H1 (cell line): ENCODE results near the gene ZNF18. TPM values are rescaled to one million over a fixed set of nuclear protein-coding genes. Genes with fewer than 3 reads are reported as not detected.

ENCODE experiments used
- CTCF ChIA-PET: fragments of 300-600 bp; sonication (Branson Sonifier 250); formaldehyde crosslinking; loops from one replicate; lab custom pipeline; 2021; ENCODE audit not compliant: partially characterized antibody; lab: Charles Lee
- POLR2A ChIA-PET: fragments of 300-600 bp; sonication (Branson Sonifier 250); formaldehyde crosslinking; loops from one replicate; lab custom pipeline; 2021; ENCODE audit warnings: inconsistent platforms; ENCODE audit not compliant: partially characterized antibody; lab: Charles Lee
- DNase-seq, 2 experiments: peaks; one replicate each; pipeline versions ENCODE4 v3.0.0 to v3.0.0-alpha.2; 2010 to 2022; ENCODE audit warnings: low spot score in 2 of 2, low read depth in 1 of 2, mixed read lengths in 1 of 2
- FAIRE-seq: peaks from 2 replicates; lab custom pipeline; 2011; peaks lifted over from hg19 to GRCh38; lab: Jason Lieb, UNC
- H2AFZ ChIP-seq: 2 replicates; pipeline ENCODE4 v1.8.1; 2012; ENCODE audit warnings: low read length, inconsistent platforms
- H2AK5ac ChIP-seq: 2 replicates; pipeline ENCODE4 v1.6.1; 2013; ENCODE audit warnings: low read depth, low read length
- H2BK120ac ChIP-seq: replicated peaks from 2 replicates; pipeline ENCODE3; 2013; ENCODE audit warnings: low read depth, low read length, inconsistent platforms
- H2BK12ac ChIP-seq: 2 replicates; pipeline ENCODE4 v1.6.1; 2013; ENCODE audit warnings: low read depth, low read length
- H2BK15ac ChIP-seq: 2 replicates; pipeline ENCODE4 v1.6.1; 2013; ENCODE audit warnings: low read length
- H2BK20ac ChIP-seq: 2 replicates; pipeline ENCODE4 v1.6.1; 2013; ENCODE audit warnings: low read length
- H2BK5ac ChIP-seq: 2 replicates; pipeline ENCODE4 v1.6.1; 2013; ENCODE audit warnings: low read depth, low read length
- H3K14ac ChIP-seq: 2 replicates; pipeline ENCODE4 v1.6.1; 2013; ENCODE audit warnings: inconsistent platforms; ENCODE audit not compliant: insufficient read length
- H3K18ac ChIP-seq: 2 replicates; pipeline ENCODE4 v1.6.1; 2013; ENCODE audit warnings: low read length; ENCODE audit errors: extremely low read depth
- H3K23ac ChIP-seq: 2 replicates; pipeline ENCODE4 v1.6.1; 2013; ENCODE audit warnings: inconsistent platforms; ENCODE audit not compliant: insufficient read length
- H3K23me2 ChIP-seq: 2 replicates; pipeline ENCODE4 v1.6.1; 2013; ENCODE audit warnings: low read depth, low read length
- H3K27ac ChIP-seq: 2 replicates; pipeline ENCODE4 v1.6.1; 2011; ENCODE audit warnings: low read depth, low read length, inconsistent platforms
- H3K27me3 ChIP-seq, 4 experiments: replicated peaks in 1 of 4; 1 replicate in 1 of 4; 2 replicates in 3 of 4; pipeline versions ENCODE4 v1.6.1 to v1.8.1; 2011 to 2013; ENCODE audit warnings: low read length in 3 of 4, mild to moderate bottlenecking in 3 of 4, inconsistent platforms in 2 of 4, mixed read lengths in 2 of 4, moderate library complexity in 1 of 4; ENCODE audit not compliant: control insufficient read depth in 3 of 4, insufficient read depth in 3 of 4; ENCODE audit errors: extremely low read depth in 1 of 4
- H3K36me3 ChIP-seq, 4 experiments: 2 replicates each; pipeline versions ENCODE4 v1.6.1 to v1.8.1; 2011 to 2013; ENCODE audit warnings: mild to moderate bottlenecking in 4 of 4, low read length in 3 of 4, moderate library complexity in 2 of 4, control low read depth in 1 of 4, inconsistent platforms in 1 of 4; ENCODE audit not compliant: insufficient read depth in 4 of 4, control insufficient read depth in 2 of 4
- H3K4ac ChIP-seq: replicated peaks from 2 replicates; pipeline ENCODE3; 2013; ENCODE audit warnings: low read length, low read depth, mixed read lengths, inconsistent platforms; ENCODE audit not compliant: insufficient read length
- H3K4me1 ChIP-seq, 4 experiments: replicated peaks in 1 of 4; 1 replicate in 1 of 4; 2 replicates in 3 of 4; pipeline versions ENCODE4 v1.6.1 to v1.8.1; 2011 to 2013; ENCODE audit warnings: low read length in 3 of 4, inconsistent platforms in 2 of 4, mixed read lengths in 1 of 4; ENCODE audit not compliant: insufficient read depth in 4 of 4, control insufficient read depth in 3 of 4
- H3K4me2 ChIP-seq, 2 experiments: 2 replicates each; pipeline versions ENCODE4 v1.6.1 to v1.8.1; 2011 to 2013; ENCODE audit warnings: low read depth in 2 of 2, low read length in 2 of 2, control low read depth in 1 of 2, inconsistent platforms in 1 of 2, mild to moderate bottlenecking in 1 of 2; ENCODE audit not compliant: insufficient read depth in 1 of 2
- H3K4me3 ChIP-seq, 4 experiments: fragments of 200-600, 300-600 bp in 1 of 4; sonication (generic), shearing (Covaris generic), sonication (Bioruptor Twin) in 1 of 4; 2 replicates each; pipeline versions ENCODE4 v1.5.1 to v1.8.1; 2011 to 2016; ENCODE audit warnings: low read length in 4 of 4, low read depth in 3 of 4, control low read depth in 2 of 4, inconsistent platforms in 2 of 4, mild to moderate bottlenecking in 2 of 4, mixed read lengths in 1 of 4, moderate library complexity in 1 of 4; ENCODE audit not compliant: insufficient read depth in 2 of 4; ENCODE audit errors: extremely low read depth in 1 of 4
- H3K56ac ChIP-seq: replicated peaks from 2 replicates; pipeline ENCODE3; 2013; ENCODE audit warnings: low read depth, mild to moderate bottlenecking, mixed read lengths, low read length, inconsistent platforms; ENCODE audit not compliant: insufficient read length
- H3K79me1 ChIP-seq: 2 replicates; pipeline ENCODE4 v1.6.1; 2013; ENCODE audit warnings: low read depth, low read length, control low read depth
- H3K79me2 ChIP-seq, 2 experiments: 2 replicates each; pipeline versions ENCODE4 v1.6.1 to v1.8.1; 2012 to 2013; ENCODE audit warnings: low read length in 2 of 2, mild to moderate bottlenecking in 2 of 2, inconsistent platforms in 1 of 2; ENCODE audit not compliant: insufficient read depth in 2 of 2, control insufficient read depth in 1 of 2
- H3K9ac ChIP-seq, 4 experiments: replicated peaks in 1 of 4; 1 replicate in 1 of 4; 2 replicates in 3 of 4; pipeline versions ENCODE4 v1.6.1 to v1.8.1; 2011 to 2013; ENCODE audit warnings: low read depth in 3 of 4, low read length in 3 of 4, control low read depth in 2 of 4, mild to moderate bottlenecking in 2 of 4, moderate library complexity in 2 of 4, inconsistent platforms in 1 of 4; ENCODE audit errors: extremely low read depth in 1 of 4
- H3K9me3 ChIP-seq, 2 experiments: 2 replicates each; pipeline versions ENCODE4 v1.6.1 to v1.8.1; 2012 to 2013; ENCODE audit warnings: mild to moderate bottlenecking in 2 of 2, moderate library complexity in 2 of 2, control low read depth in 1 of 2, inconsistent platforms in 1 of 2, low read depth in 1 of 2, low read length in 1 of 2, mixed read lengths in 1 of 2; ENCODE audit not compliant: insufficient read depth in 2 of 2
- H4K20me1 ChIP-seq, 2 experiments: replicated peaks in 1 of 2; 2 replicates each; pipeline versions ENCODE3 to v1.8.1; 2011 to 2013; ENCODE audit warnings: inconsistent platforms in 2 of 2, low read length in 2 of 2, mild to moderate bottlenecking in 1 of 2; ENCODE audit not compliant: insufficient read depth in 2 of 2, control insufficient read depth in 1 of 2
- H4K5ac ChIP-seq: 2 replicates; pipeline ENCODE4 v1.6.1; 2013; ENCODE audit warnings: low read length, low read depth, mixed read lengths, inconsistent platforms; ENCODE audit not compliant: insufficient read length
- H4K8ac ChIP-seq: 2 replicates; pipeline ENCODE4 v1.8.0; 2013; ENCODE audit warnings: mild to moderate bottlenecking, moderate library complexity, low read length, inconsistent platforms; ENCODE audit not compliant: insufficient read depth; ENCODE audit errors: extremely low read depth
- H4K91ac ChIP-seq: replicated peaks from 2 replicates; pipeline ENCODE3; 2013; ENCODE audit warnings: low read length, mixed read lengths, inconsistent platforms; ENCODE audit not compliant: insufficient read length
- ASH2L ChIP-seq: fragments of 200-600, 300-600 bp; sonication (generic); IDR thresholded peaks from one replicate; pipeline ENCODE4 v1.7.1; 2017; ENCODE audit warnings: low read length
- CTBP2 ChIP-seq: IDR thresholded peaks from 2 replicates; pipeline ENCODE4 v1.7.0; 2011; ENCODE audit warnings: borderline replicate concordance, mild to moderate bottlenecking, moderate library complexity, mixed read lengths, low read length; ENCODE audit not compliant: insufficient read depth, insufficient read length
- E2F6 ChIP-seq: IDR thresholded peaks from 2 replicates; pipeline ENCODE4 v1.6.1; 2012; ENCODE audit warnings: inconsistent platforms
- HDAC2 ChIP-seq, 2 experiments: fragments of 300-600 bp in 1 of 2; sonication (generic) in 1 of 2; IDR thresholded peaks; 2 replicates each; pipeline ENCODE4 v1.6.1; 2011 to 2012; ENCODE audit warnings: low read depth in 2 of 2, low read length in 2 of 2, mild to moderate bottlenecking in 2 of 2, moderate library complexity in 2 of 2, borderline replicate concordance in 1 of 2, inconsistent platforms in 1 of 2
- JUN ChIP-seq: IDR thresholded peaks from 2 replicates; pipeline ENCODE4 v1.6.1; 2011; ENCODE audit warnings: low read depth, mild to moderate bottlenecking, improper control_type of control experiment, low read length
- KDM1A ChIP-seq: fragments of 200-600, 300-600 bp; sonication (generic); IDR thresholded peaks from 2 replicates; pipeline ENCODE4 v1.7.1; 2016; ENCODE audit warnings: mild to moderate bottlenecking, low read length, borderline replicate concordance
- POU5F1 ChIP-seq: IDR thresholded peaks from 2 replicates; pipeline ENCODE4 v1.6.1; 2011; ENCODE audit warnings: low read depth, mild to moderate bottlenecking, low read length, moderate library complexity
- RNF2 ChIP-seq: fragments of 200-900, 300-1000 bp; sonication (generic); IDR thresholded peaks from 2 replicates; pipeline ENCODE4 v1.7.1; 2016; ENCODE audit warnings: borderline replicate concordance, low read depth, mild to moderate bottlenecking, antibody characterized with exemption, low read length; ENCODE audit not compliant: poor library complexity, severe bottlenecking; ENCODE audit errors: missing control alignments
- SAP30 ChIP-seq: fragments of 300-600 bp; sonication (generic); IDR thresholded peaks from 2 replicates; pipeline ENCODE4 v1.7.1; 2012; ENCODE audit warnings: low read length, moderate library complexity, mild to moderate bottlenecking, inconsistent platforms; ENCODE audit not compliant: insufficient read depth, insufficient replicate concordance
- SIN3A ChIP-seq, 2 experiments: IDR thresholded peaks in 1 of 2; conservative IDR thresholded peaks in 1 of 2; 2 replicates each; pipeline ENCODE4 v1.6.1; 2011 to 2012; ENCODE audit warnings: low read length in 2 of 2, improper control_type of control experiment in 1 of 2, low read depth in 1 of 2, mild to moderate bottlenecking in 1 of 2
- SIRT6 ChIP-seq: IDR thresholded peaks from one replicate; pipeline ENCODE4 v1.7.1; 2012; ENCODE audit warnings: low read length, inconsistent platforms
- SP4 ChIP-seq: IDR thresholded peaks from 2 replicates; pipeline ENCODE4 v1.6.1; 2012; ENCODE audit warnings: low read length, inconsistent platforms
- WGBS, 2 experiments: shearing (Covaris generic) in 1 of 2; methylation state at CpG; one replicate each; pipeline versions ENCODE4 v1.1.6 to v1.1.7; 2013 to 2015; ENCODE audit warnings: low lambda C conversion rate in 2 of 2, mixed read lengths in 2 of 2, inconsistent platforms in 1 of 2, low coverage in 1 of 2, missing lambda C conversion rate in 1 of 2; ENCODE audit not compliant: insufficient replicate concordance in 2 of 2, insufficient coverage in 1 of 2, insufficient read length in 1 of 2; ENCODE audit errors: extremely low coverage in 1 of 2, missing lambda C conversion rate in 1 of 2; 5-methylcytosine and 5-hydroxymethylcytosine counted together
- polyA plus RNA-seq, 7 experiments: library from polyadenylated mRNA; depleted of rRNA in 3 of 7; stranded (reverse) in 5 of 7; unstranded in 2 of 7; fragments of >200 nt in 5 of 7; fragments of 200-250 nt in 2 of 7; gene quantifications; 1 replicate in 5 of 7; 2 replicates in 1 of 7; 4 replicates in 1 of 7; pipeline versions ENCODE4 v1.2.1 to v1.2.3, GENCODE V29; 2011 to 2013; ENCODE audit warnings: missing spikeins in 2 of 7, mixed read lengths in 2 of 7
- total RNA-seq: library from RNA; stranded (reverse); fragmentation: NEBNext Ultra II Directional; extraction: Animal tissue kit (Norgen Biotek cat#: 25700); gene quantifications from 2 replicates; pipeline ENCODE4 v1.2.1, GENCODE V29; 2021

The ZNF18 gene
- total and polyA plus RNA-seq, 2 of the 8 experiments (the other 6 are each of a cell fraction or from before 2014, with no cell fraction given), result 3.0 to 9.9 TPM

GRCh38 chr17:12027658-12028057 lies 30.4 kb upstream of the ZNF18 start:
- H2AK5ac ChIP-seq, result no peak overlapping the region
- no peak overlapping the region for H3K4ac ChIP-seq
- no peak overlapping the region for H3K18ac ChIP-seq
- no peak overlapping the region for H3K4me3 ChIP-seq
- no peaks in the 10 kb centered on the region for H3K27me3 ChIP-seq
- WGBS, 2 experiments, result 88% methylated on average over 1 of the region's 1 CpG; no CpG with 5 or more reads in 1 of the 2 experiments
- no peak overlapping the region for H3K14ac ChIP-seq
- no peak overlapping the region for H3K4me2 ChIP-seq
- peaks cover 8% of the 10 kb centered on the region for H3K79me1 ChIP-seq
- H4K91ac ChIP-seq, result no peak overlapping the region
- peaks cover 11 to 14% of the 10 kb centered on the region in 2 experiments for H4K20me1 ChIP-seq
- H3K4me1 ChIP-seq, result peaks cover 0 to 3% (median 0%) of the 10 kb centered on the region in 4 experiments; a peak in 2 of 7 replicates
- FAIRE-seq (no peak), DNase-seq (no peak)
- peaks cover 4 to 100% of the 10 kb centered on the region in 2 experiments; a peak in 3 of 4 replicates for H3K79me2 ChIP-seq
- no peaks in the 10 kb centered on the region for H3K9me3 ChIP-seq
- H2BK15ac ChIP-seq, result no peak overlapping the region
- H2BK20ac ChIP-seq, result no peak overlapping the region
- no peak overlapping the region for H2BK12ac ChIP-seq
- no peaks in the 10 kb centered on the region for H3K23me2 ChIP-seq
- no peak overlapping the region for H2AFZ ChIP-seq
- POLR2A ChIA-PET, result no interaction called here
- H3K27ac ChIP-seq, result no peak overlapping the region
- H3K36me3 ChIP-seq, result no peaks in the 10 kb centered on the region
- H3K9ac ChIP-seq, result no peak overlapping the region
- CTCF ChIA-PET, result interaction anchor here (1.1 to 1.8 kb wide), 2 partner anchors 30 to 74 kb away, joined by 3 to 4 read pairs; partner anchors contain the start of gene ZNF18
- H4K8ac ChIP-seq, result no peak overlapping the region
- no peak overlapping the region for H4K5ac ChIP-seq
- H3K23ac ChIP-seq, result no peak overlapping the region
- H2BK120ac ChIP-seq, result no peak overlapping the region
- no peak overlapping the region for H2BK5ac ChIP-seq
- no peak overlapping the region for H3K56ac ChIP-seq
- TF ChIP-seq E2F6 (no peak), KDM1A (no peak), HDAC2 (IDR thresholded peaks at IDR 0.05; ENCODE audit: borderline replicate concordance in 1 of 2, low read depth in 2 of 2, low read length in 2 of 2) (no peak), CTBP2 (no peak), ASH2L (no peak), SAP30 (no peak), SP4 (no peak), POU5F1 (no peak), SIN3A (conservative IDR thresholded peaks at IDR 0.05 in 1 of 2, IDR thresholded peaks at IDR 0.05 in 1 of 2; ENCODE audit: low read depth in 1 of 2, low read length in 2 of 2) (no peak), SIRT6 (no peak), JUN (no peak), RNF2 (no peak)
